ENCODE results near the gene ATP5F1C.
A peak's percentile ranks its signal among the peaks of the same experiment; 100 is the strongest.
"Not testable (repeated sequence)": the region's sequence is repeated elsewhere in the genome, so short reads cannot be mapped to it uniquely, and the experiment has no call there.

Gene ATP5F1C

GRCh38 chr10:7787857-7788638 is at the start of gene ATP5F1C, which contains the start of gene KIN:
Gene ATP5F1C (plus strand): TSS chr10:7788177. CDS start chr10:7788208, 31 bp downstream.
Gene KIN (minus strand): TSS chr10:7787993. CDS start chr10:7787933, 60 bp downstream.
- peak; percentile 95 for DNase-seq (ENCODE audit: low read depth, low spot score)

DNA sequence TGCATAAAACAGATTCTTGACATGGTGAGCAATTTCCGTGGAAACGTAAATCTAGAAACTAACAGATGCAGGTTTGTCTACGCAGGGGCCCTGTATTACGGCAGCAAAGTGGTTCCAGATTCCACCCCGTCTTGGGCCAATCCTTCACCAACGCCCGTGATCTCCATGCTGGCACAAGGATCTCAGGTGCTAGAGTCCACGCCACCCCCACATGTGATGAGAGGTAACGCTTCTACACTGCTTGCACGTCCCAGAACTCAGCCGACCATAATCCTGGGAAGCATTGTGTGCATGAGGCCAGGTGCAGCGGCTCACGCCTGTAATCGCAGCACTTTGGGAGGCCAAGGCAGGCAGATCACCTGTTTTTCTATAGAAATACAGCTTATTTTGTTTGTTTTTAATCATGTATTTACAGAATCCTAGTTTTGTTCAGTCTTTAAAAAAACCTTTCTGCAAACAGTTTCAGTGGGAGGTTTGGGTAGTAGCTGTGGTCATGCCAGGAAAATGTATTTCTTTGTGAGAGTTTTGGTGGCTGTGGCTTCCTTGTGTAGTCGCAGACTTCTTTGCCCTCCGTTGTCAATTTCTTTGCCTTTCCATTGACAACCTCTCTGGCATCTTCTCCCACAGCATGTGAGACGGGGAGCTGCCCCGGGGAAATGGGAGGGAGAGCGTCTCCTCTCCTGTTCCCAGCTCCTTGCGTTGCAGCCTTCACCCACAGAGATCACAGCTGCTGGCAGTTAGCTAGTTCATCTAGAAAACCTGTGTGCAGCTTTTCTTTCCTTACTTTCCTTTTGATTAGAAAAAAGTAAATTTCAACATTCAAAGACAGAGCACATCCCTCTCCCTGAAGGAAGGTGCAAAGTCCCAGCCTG is 49.2 kb upstream of the ATP5F1C start:
- DNase-seq (ENCODE audit: low read depth, low spot score): no peak

- DNase-seq (ENCODE audit: low read depth, low spot score): no peak
Observed at GRCh38 chr10:7744307-7744706, 43.7 kb upstream of the ATP5F1C start.

- not testable (repeated sequence) for DNase-seq (ENCODE audit: low read depth, low spot score)
Observed at GRCh38 chr10:7748637-7749036, 39.3 kb upstream of the ATP5F1C start.

- DNase-seq (ENCODE audit: low read depth, low spot score): no peak
Observed at GRCh38 chr10:7750222-7750621, 37.8 kb upstream of the ATP5F1C start.

- no peak for DNase-seq (ENCODE audit: low read depth, low spot score)
Observed at GRCh38 chr10:7752251-7752650, 35.7 kb upstream of the ATP5F1C start.

DNA sequence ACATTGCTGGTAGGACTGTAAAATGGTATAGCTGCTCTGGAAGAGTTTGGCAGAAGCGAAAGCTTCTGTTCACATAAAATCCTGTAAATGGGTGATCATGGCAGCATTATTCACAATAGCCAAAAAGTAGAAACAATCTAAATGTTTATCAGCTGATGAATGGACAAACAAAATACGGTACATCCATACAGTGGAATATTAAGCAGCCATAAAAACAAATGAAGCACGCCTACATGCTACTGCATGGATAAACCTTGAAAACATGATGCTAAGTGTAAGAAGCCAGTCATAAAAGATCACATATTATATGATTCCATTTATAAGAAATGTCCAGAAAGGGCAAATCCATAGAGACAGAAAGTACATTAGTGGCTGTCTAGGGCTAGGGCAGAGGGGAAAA is 32.9 kb upstream of the ATP5F1C start:
- no peak for DNase-seq (ENCODE audit: low read depth, low spot score)

DNA sequence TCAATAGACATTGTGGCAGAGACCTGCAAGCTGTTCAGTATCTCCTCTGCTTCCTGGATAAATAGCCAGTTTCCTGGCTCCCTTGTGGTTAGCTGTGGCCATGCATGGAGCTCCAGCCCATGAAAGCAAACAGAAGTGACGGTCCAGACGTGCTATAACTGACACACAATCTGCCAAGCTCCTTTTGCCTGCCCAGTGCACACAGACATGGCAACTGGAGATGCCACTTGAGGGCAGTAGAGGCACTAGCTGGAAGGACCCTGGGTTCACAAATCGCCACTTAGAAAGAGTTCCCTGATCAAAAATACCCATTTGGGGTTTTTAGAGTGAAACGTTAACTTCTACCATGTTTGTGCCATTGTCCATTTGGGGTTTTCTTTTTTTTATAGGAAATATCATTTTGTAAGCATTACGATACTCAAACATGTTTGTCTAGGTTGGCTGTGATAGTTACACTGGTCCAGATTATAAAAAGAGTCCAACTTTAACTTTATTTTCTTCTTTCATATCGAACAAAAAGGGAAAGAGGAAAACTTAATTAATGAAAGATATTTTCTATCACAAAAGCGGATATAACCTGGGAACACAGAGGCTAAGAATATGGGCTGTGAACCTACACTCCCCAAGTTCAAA is 31.5 kb upstream of the ATP5F1C start:
- DNase-seq (ENCODE audit: low read depth, low spot score): no peak

DNA sequence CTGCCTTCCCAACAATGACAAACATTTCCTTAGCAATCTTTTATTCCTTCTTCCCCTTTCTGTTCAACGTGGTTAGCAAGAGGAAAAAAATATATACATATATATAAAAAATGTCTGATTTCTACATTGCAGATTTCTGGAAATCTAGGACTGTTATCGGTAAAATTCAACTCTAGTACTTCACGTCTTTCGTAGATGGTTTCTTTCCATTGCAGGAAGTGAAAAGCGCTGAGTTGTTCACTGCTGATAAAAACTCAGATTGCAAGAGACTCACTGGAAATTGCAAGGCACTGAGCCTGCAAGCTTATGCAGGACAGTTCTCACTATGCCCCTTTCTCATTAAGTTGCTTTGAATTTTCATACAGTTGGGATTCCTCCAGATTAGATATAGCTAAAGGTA is 24.0 kb upstream of the ATP5F1C start:
- DNase-seq (ENCODE audit: low read depth, low spot score): no peak

- no peak for DNase-seq (ENCODE audit: low read depth, low spot score)
Observed at GRCh38 chr10:7766241-7766640, 21.7 kb upstream of the ATP5F1C start.

DNA sequence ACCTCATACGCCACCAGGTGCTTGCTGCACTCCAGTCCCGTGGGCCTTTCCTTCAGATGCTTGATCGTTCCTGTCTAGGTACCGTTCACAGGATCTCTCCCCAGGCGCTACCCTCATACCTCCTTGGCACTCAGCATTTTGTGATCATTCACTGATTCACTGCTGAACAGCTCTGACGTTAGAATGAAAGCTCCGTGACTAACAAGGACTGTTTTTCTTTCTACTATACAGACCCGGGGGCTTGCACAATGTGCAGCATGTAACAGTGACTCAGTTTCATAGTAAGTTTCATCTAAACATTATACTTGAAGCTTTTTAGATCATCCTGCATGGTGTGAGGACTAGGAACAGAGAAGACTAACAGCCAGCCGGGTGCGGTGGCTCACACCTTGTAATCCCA is 20.8 kb upstream of the ATP5F1C start:
- DNase-seq (ENCODE audit: low read depth, low spot score): no peak

DNA sequence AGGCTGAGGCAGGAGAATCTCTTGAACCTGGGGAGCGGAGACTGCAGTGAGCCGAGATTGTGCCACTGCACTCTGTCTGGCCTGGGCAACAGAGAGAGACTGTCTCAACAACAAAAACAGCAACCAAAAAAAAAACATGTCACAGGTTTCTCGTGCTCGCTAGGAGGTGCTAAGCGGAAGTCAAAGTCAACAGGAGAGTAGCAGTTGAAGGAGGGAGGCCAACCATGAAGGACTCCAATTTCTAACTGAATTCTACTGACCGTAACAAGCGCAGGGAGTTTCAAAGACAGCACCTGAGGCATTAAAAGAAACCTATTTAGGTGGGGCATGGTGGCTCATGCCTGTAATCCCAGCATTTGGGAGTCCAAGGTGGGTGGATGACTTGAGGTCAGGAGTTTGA is 19.6 kb upstream of the ATP5F1C start:
- no peak for DNase-seq (ENCODE audit: low read depth, low spot score)

- no peak for DNase-seq (ENCODE audit: low read depth, low spot score)
Observed at GRCh38 chr10:7773845-7774801, 13.9 kb upstream of the ATP5F1C start.

- no peak for DNase-seq (ENCODE audit: low read depth, low spot score)
Observed at GRCh38 chr10:7776777-7777176, 11.2 kb upstream of the ATP5F1C start.

- DNase-seq (ENCODE audit: low read depth, low spot score): not testable (repeated sequence)
Observed at GRCh38 chr10:7782194-7782593, 5.8 kb upstream of the ATP5F1C start.

DNA sequence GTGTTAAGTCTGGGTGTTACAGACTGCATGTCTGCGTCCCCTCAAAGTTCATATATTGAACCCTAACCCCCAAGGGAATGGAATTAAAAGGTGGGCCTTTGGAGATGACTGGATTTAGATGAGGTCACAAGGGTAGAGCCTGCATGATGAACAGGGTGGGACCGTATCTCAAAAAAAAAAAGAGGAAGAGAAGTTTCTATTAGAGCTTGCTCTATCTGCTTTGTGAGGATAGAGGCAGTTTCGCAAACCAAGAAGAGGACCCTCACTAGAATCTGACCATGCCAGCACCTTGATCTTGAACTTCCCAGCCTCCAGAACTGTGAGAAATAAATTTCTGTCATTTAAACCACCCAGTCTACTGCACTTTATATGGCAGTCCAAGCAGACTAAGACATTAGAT is 1.5 kb upstream of the ATP5F1C start:
- DNase-seq (ENCODE audit: low read depth, low spot score): no peak

DNA sequence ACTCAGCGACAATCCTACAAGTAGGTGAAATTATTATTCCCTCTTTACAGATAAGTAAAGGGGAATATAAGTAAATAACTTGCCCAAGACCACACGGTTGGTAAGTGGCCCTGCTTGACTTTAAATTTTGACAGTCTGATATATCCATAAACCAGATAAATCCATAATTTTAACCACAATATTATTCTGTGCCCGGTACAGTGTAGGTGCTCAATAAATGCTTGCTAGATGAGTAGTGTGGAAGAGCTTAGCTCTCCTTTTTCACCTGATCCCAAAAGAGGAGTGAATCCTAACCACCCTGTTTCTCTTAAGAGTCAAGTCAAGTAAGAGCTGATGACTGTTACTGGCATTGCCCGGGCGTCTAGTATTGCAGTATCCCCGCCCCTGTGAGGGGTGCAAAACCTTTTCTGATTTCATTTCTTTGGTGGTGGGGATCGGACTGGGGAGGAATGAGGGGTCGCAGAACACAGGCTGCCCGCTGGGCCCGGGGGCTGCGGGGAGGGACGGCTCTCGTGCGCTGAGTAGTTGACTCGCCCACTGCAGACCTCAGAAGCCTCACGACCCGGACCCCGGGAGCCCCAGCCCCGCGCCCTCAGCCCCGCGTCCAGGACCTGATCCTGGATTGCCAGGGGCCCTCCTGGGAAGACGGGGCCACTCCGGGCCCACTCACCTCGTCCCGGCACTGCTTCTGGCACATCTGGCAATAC is 674 bp upstream of the ATP5F1C start:
- DNase-seq (ENCODE audit: low read depth, low spot score): no peak

DNA sequence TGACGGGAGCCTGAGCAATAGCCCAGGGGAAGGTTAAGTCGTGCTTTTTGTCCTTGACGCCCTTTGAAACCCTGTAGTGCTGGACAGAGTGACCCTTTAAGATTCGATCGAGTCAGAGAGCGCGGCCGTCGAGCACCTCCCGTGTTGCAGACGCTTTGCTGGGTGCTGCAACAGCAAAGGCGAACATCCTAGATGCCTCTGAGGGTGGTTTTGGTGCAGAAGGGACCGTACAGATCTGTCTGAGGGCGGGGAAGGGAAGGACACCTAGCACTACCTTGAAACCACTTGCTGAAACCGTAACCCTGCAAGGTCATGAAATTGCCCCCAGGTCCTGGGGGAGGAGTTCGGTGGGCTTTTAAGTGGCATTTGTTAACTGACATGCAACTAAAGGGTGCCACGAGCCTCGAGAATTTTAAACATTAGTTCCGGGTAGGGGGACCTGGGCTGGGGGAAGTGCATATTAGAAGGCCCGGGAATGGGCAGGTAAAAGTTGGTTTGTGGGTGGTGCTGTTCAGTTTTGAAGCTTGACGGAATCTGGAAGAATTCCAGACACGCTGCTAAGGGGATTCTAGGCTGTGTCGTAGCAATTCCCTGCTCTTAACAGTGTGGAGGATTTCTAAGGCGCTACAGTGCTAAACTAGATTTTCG is 786 bp downstream of the ATP5F1C start:
- no peak for DNase-seq (ENCODE audit: low read depth, low spot score)

DNA sequence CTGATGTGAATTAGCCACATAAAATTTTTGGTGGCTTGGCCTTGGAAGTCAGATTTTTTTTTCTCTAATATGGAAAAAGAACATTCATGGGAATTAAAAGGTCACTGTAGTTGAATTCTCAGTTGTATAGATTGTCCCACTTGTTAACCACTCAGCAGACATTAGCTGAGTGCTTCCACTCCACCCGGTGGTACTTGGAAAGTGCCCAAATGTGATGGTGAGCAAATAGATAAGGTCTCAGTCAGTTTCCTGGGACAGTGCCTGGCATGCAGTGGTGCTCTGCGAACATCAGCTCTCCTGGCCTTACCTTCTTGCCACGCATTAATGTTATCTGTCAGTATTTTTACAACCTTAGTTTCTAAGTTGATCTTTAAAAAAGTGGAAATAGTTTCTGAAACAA is 1.4 kb downstream of the ATP5F1C start:
- DNase-seq (ENCODE audit: low read depth, low spot score): no peak

- no peak for DNase-seq (ENCODE audit: low read depth, low spot score)
Observed at GRCh38 chr10:7792541-7792940, 4.6 kb downstream of the ATP5F1C start.

Measured in activated CD4-positive, CD25-positive, alpha-beta regulatory T cell treated with anti-CD3 and anti-CD28 coated beads, Interleukin-2, amount 50 U/mL, for 16 hours (primary cell).